Bone marrow (tissue), 2 donors: ENCODE data around the gene DLL3.

ENCODE experiments used
- DNase-seq, 2 donors: peaks; one replicate each; lab custom pipeline; 2025; lab: John Stamatoyannopoulos, UW

DLL3 gene

DNA sequence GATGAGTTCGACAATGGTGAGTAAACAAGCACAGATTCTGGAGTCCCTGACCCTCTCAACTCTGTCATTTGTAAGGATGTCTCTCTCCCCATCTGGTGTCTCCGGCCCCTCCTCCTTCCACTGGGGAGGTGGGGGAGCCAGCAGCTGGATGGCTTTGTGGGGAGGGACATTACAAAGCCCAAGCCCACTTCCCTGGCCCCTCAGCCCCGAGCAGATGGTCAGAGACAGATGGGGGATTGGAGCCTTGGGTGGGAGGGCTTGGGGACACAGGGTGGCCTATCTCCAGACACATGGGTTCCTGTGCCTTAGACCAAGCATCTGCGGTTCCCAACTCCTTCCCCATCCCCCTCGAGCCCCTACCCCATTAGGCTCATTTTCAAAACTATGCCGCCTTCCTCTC is 15.6 kb upstream of the DLL3 start:
- DNase-seq, result no peak

DNA sequence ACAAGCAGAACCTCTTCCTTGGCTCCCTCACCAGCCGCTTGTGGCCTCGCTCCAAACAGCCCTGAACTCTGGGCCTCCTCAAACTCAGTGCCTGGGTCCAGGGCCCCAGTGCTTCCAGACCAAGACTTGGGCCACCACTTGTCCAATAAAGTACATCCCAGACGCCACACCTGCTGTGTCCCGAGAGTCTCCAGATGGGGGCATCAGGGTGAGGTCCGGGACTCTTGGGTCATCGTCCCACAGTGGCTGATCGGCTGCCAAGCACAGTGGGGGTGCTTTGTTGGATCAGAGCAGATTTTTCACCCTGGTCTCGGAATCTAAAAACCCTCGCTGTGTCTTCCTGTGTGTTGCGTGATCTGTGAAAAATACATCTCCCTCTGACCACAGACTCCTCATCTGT is 9.0 kb upstream of the DLL3 start:
- DNase-seq, result no peak

DNA sequence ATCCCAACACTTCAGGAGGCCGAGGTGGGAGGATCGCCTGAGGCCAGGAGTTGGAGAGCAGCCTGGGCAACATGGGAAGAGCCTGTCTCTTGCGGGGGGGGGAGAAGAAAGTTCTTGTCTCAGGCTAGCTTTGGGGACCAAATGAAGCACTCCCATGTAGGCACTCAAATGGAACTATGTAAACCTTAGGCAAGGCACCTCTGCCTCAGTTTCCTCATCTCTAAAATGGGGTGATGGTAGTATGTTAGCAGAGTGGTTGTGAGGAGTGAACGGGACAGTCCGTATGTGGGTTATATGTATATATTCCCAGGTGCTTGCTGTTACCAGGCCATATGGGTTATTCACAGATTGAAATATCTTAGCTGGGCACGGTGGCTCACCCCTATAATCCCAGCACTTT is 6.5 kb upstream of the DLL3 start:
- DNase-seq, result no peak

DNA sequence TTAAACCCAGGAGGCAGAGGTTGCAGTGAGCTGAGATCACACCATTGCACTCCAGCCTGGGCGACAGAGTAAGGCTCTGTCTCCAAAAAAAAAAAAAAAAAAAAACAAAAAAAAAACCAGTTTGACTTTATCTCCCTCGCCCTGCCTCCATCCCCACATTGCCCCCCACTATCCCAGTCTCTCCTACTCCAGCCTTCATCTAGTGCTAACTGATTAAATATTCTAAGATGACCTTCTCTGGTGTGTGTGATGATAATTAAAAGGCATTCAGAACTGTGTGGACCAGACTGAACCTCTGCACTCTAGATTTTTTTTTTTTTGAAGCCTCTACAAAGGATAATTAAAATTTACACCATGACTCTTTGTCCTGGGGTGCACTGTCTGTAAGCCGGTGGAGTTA is 6.0 kb upstream of the DLL3 start:
- no peak for DNase-seq

DNA sequence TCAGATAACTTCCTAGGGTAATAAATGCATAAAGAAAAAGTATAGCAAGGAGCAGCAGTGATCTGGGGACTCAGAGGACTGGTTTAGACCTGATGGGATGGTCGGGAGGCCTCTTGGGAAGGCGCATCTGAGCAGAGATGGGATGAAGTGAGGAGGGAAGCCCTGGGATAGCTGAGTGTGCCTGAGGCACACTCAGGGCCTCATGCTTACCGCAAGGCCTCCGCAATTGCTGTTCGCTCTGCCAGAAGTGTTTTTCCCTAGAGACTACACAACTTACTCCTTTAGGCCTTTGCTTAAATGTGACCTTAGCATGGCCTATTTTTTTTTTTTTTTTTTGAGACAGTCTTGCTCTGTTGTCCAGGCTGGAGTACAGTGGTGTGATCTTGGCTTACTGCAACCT is 4.1 kb upstream of the DLL3 start:
- DNase-seq, result no peak

DNA sequence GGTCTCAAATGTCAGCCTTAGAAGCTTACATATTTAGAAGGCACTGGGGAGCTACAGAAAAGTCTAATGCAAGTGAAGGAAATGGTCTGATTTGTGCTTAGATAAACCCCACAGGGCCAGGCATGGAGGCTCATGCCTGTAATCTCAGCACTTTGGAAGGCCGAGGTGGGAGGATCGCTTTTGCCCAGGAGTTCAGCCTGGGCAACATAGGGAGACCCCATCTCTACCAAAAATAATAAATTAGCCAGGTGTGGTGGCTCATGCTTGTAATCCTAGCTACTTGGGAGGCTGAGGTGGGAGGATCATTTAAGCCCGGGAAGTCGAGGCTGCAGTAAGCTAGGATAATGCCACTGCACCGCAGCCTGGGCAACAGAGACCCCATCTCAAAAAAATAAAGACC is 2.7 kb upstream of the DLL3 start:
- DNase-seq, result no peak

DNA sequence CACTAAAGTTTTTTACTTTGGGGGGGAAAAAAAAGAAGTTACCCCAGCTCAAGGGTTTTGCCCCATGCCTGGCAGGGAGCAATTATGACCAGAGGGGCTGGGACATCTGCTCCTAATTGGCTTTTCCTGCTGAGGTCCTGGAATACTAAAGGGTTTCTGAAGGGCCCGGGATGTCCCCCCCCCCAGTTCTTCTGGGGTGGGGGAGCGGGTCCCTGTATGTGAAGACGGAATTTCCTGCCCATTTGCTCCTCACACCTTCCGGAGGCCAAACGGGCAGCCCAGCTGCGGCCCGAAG is 1.1 kb upstream of the DLL3 start:
- DNase-seq, result no peak

DNA sequence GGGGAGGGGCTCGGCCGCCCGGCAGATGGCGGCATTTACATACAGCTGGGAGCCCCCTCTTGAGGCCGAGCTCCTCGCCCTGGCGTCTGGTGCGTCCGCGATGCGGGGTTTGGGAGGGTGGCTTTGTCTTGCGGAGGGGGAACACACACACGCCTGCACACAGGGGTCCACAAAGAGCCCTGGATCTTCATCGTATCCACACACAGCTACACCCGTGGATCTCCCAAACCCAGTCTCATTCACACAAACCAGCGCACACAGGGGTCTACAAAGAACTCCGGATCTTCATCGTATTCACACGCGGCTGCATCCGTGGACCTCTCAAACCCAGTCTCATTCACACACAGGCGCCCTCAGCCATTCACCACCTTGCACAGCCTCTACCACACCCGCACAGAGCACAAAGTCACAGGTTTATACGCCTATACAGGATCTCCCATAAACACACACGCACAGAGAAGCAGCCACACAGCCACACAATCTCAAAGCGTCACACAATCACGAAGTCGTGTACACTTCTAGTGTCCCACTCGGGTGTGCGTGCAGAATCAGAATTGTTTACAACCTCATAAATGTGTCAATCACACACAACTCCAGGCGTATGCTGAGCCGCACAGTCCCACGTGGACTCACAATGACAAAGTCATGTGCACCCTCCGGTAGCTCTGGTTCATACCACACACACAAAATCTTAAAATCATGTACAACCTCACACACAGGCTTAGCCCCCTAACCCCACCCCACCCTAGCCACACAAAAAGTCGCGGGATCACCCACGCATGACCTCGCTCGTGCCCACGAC is 550 bp upstream of the DLL3 start:
- DNase-seq, result no peak

DNA sequence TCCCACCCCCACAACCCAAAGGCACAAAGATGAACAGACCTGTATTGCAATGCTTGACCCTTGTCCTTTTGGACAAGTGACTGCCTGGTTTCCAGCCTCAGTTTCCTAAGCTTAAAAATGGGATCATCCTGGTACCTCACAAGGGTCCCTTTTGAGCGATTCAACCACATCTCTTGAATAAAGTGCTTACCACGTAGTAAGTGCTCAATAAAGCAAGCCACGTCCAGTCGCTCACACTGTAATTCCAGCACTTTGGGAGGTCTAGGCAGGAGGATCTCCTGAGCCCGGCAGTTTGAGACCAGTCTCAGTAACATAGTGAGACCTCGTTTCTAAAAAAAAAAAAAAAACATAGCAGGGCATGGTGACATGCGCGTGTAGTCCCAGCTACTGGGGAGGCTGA is 1.2 kb downstream of the DLL3 start:
- DNase-seq, result no peak

DNA sequence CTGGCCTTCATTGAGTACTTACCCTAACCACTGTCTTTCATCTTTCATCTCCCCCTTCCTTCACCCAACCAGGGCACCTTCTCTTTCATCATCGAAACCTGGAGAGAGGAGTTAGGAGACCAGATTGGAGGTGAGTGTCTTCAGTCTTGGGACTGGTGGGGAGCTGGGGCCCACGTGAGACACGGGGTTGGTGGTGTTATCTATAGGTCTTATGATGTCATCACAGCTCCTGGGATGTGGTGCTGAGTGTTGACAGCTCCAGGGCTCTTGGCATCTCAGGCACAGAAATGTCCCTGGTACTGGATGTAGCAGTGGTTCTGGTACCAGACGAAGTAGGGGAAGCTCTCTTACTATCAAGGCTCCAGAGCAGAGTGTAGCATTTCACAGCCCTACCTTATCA is 1.8 kb downstream of the DLL3 start:
- no peak for DNase-seq

DNA sequence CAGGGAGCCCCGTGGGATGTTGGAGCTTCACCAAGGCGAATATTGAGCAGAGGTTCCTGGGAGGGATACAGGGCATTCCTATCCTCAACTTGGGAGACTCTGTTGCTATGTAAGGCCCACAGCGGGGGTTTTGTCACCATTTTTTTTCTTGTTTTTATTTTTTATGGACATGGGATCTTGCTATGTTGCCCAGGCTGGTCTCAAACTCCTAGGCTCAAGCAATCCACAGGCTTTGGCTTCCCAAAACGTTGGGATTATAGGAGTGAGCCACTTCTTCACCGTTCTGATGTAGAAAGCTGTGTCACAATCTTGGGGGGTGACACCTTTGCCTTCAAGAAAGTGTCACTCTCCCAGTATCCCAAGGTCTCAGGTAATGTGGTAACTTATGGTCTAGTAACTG is 2.6 kb downstream of the DLL3 start:
- no peak for DNase-seq

DNA sequence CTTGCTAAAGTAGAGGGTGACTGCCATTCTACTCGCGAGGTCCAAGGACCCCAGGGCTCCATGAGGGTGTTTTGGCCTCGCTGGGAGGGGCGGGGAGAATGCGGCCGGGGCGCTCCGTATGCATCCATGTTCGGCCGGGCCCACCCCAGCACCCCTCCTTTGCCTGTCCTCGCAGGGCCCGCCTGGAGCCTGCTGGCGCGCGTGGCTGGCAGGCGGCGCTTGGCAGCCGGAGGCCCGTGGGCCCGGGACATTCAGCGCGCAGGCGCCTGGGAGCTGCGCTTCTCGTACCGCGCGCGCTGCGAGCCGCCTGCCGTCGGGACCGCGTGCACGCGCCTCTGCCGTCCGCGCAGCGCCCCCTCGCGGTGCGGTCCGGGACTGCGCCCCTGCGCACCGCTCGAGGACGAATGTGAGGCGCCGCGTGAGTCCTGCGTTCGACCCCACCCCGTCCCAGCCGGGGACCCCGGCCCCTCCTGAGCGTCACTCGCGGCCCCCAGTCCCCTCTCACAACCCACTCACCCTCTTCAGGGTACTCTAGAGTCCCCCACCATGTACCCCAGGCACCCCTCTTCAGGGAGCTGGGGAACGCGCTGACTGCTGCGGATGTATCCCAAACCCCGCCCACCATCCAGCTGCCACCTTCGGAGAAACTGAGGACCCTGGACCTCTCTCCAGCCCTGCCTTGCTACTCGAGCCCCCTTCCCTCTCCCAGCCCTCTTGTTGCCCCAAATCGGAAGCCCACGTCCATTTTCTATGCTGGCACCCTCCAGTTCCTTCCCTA is 4.1 kb downstream of the DLL3 start:
- peak in 1 of 2 donors; percentile 14 for DNase-seq

DNA sequence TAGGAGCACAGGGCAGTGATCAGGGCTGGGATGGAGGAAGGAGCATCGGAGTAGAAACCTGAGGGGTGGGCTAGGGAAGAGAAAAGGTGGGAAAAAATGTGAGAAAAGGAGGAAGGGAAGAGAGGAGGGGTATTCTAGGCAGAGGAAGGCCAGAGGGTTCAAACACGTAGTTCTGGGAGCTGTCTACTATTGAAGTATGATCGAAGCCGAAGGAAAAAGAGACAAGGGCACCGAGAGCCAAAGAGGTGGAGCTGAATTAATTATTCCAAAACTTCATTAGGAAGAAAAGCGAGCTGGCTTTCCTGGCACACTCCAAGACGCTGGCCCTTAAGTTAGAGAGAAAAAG is 7.8 kb downstream of the DLL3 start:
- DNase-seq, result no peak

DNA sequence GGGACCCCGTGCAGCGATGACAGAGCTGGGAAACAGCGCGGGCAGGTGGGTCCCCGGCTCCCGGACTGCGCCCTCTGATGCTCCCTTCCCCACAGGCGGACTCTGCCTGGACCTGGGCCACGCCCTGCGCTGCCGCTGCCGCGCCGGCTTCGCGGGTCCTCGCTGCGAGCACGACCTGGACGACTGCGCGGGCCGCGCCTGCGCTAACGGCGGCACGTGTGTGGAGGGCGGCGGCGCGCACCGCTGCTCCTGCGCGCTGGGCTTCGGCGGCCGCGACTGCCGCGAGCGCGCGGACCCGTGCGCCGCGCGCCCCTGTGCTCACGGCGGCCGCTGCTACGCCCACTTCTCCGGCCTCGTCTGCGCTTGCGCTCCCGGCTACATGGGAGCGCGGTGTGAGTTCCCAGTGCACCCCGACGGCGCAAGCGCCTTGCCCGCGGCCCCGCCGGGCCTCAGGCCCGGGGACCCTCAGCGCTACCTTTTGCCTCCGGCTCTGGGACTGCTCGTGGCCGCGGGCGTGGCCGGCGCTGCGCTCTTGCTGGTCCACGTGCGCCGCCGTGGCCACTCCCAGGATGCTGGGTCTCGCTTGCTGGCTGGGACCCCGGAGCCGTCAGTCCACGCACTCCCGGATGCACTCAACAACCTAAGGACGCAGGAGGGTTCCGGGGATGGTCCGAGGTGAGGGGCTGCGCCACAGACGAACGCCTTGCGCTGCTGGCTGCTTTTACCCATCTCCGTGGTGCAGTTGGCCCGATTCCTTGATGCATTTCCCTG is 8.4 kb downstream of the DLL3 start:
- no peak for DNase-seq

DNA sequence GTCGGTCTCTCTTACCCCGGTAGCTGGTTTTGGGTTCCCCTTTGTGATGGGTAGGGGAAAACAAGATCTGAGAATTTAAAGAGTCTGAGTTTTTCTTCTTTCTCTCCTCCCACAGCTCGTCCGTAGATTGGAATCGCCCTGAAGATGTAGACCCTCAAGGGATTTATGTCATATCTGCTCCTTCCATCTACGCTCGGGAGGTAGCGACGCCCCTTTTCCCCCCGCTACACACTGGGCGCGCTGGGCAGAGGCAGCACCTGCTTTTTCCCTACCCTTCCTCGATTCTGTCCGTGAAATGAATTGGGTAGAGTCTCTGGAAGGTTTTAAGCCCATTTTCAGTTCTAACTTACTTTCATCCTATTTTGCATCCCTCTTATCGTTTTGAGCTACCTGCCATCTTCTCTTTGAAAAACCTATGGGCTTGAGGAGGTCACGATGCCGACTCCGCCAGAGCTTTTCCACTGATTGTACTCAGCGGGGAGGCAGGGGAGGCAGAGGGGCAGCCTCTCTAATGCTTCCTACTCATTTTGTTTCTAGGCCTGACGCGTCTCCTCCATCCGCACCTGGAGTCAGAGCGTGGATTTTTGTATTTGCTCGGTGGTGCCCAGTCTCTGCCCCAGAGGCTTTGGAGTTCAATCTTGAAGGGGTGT is 9.1 kb downstream of the DLL3 start:
- DNase-seq, result no peak

DNA sequence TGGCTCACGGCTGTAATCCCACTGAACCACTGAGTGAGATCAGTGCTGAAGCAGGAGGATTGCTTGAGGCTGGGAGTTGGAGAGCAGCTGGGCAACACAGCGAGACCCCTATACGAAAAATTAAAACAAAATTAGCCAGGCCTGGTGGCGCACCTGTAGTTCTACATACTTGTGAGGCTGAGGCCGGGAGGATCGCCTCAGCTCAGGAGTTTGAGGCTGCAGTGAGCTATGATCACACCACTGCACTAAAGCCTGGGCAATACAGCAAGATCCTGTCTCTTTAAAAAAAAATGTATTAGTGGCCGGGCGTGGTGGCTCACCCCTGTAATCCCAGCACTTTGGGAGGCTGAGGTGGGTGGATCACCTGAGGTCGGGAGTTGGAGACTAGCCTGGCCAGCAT is 9.9 kb downstream of the DLL3 start:
- DNase-seq, result no peak

DNA sequence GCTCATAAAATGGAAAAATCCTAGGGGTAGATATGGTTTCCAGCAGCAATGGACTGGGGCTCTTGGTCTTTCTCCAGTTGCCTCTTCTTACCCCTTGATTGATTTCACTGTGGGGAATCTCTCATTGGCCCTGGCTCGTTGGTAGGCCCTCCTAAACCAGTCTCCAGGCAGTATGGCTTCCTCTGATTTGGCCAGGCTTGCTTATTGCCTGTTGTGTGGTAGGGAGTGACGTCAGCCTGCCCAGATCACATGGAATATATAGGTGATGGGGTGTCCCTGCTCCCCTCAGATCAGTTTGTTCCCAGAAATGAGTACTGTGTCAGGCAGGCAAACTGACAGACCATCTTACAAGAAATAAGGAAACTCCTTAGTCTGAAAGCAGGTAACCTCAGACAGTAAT is 10.5 kb downstream of the DLL3 start:
- no peak for DNase-seq

DNA sequence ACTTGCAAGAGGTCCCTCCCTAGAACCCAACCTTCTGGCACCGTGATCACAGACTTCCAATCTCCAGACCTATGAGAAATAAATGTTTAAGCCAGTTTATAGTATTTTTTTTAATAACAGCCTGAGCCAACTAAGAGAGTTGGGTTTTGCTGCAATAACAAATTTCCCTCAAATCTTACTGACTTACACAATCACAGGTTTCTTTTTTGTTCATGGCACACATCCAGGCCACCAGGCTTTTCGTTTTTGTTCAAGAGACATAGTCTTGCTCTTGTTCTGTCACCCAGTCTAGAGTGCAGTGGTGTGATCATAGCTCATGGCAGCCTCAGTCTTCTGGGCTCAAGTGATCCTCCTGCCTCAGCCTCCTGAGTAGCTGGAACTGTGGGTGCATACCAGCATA is 14.2 kb downstream of the DLL3 start:
- no peak for DNase-seq

DNA sequence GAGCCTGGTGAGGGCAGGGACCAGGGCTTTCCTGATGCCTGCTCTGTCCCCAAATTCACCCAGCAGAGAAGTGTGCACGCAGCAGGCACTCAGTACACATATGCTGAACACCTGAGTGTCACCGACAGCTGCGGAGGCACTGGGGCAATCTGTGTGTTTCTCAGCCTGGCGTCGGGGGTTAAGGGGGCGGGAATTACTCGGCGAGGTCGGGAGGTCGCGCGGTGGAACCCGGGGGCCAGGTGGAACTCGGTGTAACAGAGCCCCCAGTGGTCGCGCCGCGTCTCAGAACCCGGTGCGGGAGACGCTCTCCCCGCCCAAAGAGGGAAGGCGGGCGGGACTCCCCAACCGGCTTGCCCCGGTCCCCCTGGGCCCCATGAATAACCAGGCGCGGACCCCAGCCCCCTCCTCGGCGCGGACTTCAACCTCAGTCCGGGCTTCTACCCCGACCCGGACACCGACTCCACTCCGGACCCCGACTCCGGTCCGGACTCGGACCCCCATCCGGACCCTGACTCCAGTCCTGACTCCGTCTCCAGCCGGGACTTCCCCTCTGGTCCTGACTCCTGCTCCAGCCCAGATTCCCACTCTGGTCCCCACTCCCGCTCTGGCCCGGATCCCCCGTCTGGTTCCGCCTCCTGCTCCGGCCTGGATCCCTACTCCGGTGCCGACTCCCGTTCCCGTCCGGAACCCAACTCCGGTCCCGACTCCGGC is 16.2 kb downstream of the DLL3 start, which contains the start of gene SELENOV:
Gene SELENOV (plus strand): TSS at position 300 of the 711 bp plus-strand sequence. CDS start 74 bp downstream, at position 374.
- no peak for DNase-seq

DNA sequence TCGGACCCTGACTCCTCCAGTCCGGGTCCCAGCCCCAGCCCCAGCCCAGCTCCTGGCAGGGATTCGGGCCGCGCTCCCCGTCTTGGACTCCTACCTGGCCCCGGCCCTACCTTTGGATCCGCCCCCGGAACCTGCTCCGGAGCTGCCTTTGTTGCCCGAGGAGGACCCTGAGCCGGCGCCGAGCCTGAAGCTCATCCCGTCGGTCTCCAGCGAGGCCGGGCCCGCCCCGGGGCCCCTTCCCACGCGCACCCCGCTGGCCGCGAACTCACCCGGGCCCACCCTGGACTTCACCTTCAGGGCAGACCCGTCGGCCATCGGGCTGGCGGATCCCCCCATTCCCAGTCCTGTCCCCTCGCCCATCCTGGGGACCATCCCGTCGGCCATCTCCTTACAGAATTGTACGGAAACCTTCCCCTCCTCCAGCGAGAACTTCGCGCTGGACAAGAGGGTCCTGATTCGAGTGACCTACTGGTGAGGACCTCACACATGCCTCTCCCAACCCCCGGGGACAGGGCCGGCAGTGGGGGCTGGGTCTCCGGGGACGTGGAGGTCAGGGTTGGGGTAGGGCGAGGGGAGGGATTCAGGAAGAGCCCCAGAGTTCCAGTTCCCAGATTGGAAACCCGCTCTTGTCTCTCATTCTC is 16.9 kb downstream of the DLL3 start:
- DNase-seq, result no peak

DNA sequence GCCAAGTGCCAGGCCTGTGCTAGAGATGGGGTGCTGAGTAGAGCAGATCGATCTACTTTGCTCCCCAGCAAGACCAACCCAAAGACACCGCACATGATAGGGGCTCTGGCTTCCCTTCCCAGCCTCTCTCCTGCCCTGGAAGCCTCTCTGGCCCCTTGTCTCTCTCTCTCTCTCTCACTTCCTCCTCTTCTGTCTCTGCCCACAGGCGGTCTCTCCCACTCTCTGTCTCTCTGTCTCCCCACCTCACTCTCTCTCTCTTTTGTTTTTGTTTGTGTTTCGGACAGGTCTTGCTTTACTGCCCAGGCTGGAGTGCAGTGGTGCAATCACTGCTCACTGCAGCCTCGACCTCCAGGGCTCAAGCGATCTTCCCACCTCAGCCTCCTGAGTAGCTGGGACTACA is 17.5 kb downstream of the DLL3 start:
- no peak for DNase-seq
